Measurements from ENCODE around the gene OR52L1.

OR52L1 gene

DNA sequence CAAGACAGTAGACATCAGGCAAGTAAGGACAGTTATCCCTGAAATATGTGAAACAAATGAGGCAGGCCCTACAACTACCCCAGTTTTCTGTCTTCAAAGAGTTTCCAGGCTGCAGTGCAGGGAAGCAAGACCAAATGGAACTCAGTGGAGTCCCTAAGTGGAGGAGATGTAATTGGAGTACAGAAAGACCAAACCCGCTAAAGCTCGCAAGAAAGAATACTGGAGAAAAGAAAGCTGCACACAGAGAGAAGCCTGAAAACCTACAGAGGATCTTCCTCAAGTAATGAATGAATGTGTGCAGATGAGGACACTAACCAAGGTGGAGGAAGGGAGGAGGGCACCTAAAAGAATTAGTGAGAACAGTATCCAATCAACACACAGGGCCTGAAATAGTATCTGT, 46.0 kb downstream of the OR52L1 start:
- DNase-seq (ENCODE audit: low read depth), result no peak

DNA sequence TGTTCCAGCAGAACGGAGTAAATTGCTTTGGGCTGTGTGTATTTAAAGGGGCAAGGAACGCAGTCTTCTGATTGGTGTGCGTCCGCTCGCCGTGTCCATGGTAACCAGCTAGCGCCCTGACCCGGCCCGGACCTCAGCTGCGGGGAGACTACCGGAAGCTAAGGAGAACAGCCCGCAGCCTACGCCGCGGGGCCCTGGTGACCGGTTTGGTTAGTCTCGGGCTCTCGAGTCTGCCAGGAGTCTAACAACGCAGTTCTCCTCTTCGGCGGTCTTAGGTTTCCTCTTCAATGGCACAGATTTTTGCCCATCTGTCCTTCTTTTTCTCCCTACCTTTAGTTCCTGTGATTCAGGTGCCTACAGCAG, 48.2 kb downstream of the OR52L1 start:
- DNase-seq (ENCODE audit: low read depth), result no peak

DNA sequence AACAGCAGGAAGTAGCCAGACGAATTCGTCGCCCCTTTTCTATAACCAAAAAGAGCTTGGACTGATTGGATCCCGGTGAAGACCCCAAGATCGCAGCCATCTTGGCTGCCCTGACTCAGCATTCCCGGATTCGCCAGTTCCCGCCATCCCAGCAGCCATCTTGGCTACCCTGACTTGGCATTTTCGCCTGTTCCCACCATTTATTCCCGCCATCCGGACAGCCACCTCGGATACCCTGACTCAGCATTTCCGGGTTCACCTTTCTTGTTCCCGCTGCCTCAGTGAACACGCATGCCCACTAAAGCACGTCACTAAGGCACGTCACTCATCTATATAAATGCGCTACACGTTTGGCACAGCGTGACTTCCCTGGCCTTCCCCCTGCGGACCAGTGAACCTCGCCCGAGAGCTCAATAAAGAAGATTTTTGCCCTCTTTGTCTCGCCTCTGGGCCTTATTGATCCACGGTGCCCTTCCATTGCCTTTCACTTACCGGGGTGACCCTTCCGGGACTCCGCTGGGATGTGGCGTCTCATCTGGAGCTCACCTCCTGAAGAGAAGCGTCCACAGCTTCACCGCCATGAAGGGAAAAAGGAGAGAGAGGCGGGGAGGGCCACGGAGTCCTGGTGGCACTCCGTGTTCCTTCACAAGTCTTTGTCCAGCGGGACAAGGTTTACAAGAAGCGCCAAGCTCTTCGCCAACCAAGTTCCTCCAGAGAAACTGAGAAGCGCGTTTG, 48.8 kb downstream of the OR52L1 start:
- no peak for DNase-seq (ENCODE audit: low read depth)

Data from stimulated activated CD8-positive, alpha-beta memory T cell treated with anti-CD3 and anti-CD28 coated beads, Interleukin-12 subunit alpha, Interleukin-12 subunit beta, amount 100 ng/mL, for 4 hours (primary cell).